Germinal center (tissue), 1 donor: Measurements from ENCODE around the gene OSBPL2.

Experiments
- DNase-seq: peaks from one replicate; pipeline ENCODE4 v3.0.0; 2012; ENCODE audit warnings: mixed read lengths, low spot score

Gene OSBPL2

DNA sequence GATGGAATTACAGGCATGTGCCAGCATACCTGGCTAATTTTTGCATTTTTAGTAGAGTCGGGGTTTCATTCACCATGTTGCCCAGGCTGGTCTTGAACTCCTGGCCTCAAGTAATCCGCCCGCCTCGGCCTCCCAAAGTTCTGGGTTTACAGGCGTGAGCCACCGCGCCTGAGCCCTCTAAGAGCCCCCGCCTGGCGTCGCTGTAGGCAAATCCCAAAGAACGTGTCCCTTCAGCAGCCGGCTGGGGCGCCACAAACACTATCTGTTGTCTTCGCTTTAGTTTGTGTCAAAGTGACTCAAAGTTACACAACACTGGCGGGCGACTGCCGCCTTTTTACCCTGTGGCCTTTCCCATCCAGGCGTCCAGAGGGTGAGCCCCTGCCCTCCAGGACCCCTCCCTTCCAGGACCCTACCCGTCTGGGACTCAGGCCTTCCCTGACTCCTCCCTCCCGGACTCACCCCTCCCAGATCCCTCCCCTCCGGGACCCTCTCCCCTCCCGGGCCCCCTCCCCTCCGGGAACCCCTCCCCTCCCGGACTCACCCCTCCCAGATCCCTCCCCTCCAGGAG lies 63.5 kb downstream of the OSBPL2 start:
- DNase-seq: peak; percentile 86

DNA sequence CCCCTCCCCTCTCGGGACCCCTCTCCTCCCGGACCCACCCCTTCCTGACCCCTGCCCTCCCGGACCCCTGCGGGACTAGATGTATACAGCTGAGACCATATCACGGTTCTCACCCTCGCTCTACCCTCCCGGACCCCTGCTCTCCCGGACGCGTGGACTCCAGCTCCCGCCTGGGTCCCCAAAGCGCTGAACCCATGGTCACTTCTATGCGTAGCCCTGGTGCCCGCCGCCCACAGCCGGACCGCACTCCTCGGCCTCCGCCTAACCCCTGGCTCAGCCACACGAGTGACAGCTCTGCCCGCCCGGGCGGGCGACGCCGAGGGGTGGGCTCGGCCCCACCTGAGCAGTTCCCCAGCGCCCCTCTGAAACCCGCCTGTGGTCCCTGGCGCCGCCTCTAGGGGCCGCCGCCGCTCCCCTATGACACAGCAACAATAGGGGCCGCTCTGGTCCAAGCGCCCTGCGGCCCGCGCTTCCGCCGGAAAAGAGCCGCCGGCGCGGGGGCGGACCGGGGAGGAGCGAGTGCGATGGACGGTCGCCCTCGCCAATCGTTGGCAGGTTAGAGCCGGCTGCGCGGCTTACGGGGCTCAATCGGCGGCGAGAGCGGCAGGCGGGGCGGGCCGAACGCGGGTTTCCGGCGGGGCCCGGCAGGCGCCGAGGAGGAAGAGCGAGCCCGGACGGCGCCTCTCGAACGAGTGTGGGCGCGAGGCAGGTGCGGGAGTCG lies 64.2 kb downstream of the OSBPL2 start, which contains the start of gene ADRM1:
Gene ADRM1, plus strand, starts transcription at position 657 of the 721 bp plus-strand sequence. CDS start 572 bp downstream, outside the sequence.
- DNase-seq: peak; percentile 99

DNA sequence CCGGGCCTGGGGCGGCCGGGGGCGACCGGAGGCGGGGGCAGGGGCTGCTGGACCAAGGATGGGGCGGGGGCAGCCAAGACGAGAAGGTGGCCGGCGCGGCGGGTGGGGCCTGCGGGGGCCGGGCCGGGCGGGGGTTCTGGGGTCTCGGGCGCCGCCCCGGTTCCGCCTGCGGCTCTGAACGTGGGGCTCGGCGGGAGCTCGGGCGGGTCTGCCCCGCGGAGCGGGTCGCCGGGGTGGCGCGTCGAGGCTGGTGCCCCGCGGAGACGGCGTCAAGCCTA lies 64.7 kb downstream of the OSBPL2 start:
- no peak for DNase-seq

DNA sequence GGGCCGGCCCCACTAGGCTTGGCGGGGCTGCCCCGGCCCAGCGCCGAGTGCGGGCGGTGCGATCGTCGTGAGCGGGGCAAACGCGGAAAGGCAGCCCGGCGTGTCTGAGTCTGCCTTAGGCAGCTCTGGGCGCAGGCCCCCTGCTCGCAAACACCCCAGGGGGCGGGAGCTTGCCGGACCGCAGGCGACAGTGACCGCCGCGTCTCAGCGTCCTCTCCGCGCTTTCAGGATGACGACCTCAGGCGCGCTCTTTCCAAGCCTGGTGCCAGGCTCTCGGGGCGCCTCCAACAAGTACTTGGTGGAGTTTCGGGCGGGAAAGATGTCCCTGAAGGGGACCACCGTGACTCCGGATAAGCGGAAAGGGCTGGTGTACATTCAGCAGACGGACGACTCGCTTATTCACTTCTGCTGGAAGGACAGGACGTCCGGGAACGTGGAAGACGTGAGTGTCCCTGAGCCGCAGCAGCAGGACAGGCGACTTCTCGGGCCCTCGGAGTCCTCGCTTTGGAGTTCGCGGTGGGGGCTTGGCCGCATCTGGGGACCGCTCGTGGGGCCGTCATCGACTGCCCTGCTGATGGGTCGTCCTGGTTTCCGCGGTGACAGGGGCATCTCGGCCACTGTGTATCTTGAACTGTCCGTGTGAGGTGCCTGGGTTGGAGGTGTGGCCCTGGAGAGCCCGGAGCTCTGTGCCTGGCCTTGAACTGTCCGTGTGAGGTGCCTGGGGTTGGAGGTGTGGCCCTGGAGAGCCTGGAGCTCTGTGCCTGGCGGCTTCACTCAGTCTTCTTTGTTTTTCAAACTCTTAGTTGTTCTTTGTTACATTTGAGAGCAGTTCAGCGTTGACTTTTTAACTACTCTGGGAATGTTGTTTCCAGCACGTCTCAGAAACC lies 65.3 kb downstream of the OSBPL2 start:
- DNase-seq: no peak

DNA sequence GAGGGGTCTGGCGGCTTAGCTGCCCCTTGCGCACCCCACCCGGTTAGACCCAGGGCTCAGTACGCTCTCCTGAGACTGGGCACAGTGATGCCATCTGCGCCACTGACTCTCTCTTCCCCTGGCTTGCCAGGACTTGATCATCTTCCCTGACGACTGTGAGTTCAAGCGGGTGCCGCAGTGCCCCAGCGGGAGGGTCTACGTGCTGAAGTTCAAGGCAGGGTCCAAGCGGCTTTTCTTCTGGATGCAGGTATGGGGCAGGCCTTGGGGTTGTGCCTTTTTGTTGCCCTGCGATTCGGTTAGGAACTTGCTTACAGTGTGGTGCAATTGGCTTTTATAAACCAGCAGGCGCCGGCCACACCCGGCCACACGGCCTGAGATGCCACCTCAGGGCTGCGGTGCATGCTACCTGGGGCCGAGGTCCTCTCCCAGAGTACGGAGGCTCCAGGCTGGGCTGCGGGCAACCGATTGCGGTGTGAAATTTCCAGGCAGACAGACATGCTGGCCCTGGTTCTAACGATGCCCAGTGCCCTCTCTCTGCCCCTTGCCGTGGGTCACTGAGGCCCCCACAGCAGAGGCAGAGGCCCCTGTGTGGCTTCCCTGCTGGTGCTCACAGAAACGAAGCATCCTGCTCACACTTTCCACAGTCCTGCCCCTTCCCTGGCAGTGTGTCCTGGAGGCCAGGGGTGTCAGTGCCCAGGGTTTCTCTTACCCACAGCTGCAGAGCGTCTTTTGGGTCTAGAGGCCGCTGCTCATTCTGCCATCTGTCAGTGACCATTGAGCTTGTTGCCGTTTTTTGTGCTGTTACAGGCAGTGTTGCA lies 66.2 kb downstream of the OSBPL2 start:
- DNase-seq: no peak

DNA sequence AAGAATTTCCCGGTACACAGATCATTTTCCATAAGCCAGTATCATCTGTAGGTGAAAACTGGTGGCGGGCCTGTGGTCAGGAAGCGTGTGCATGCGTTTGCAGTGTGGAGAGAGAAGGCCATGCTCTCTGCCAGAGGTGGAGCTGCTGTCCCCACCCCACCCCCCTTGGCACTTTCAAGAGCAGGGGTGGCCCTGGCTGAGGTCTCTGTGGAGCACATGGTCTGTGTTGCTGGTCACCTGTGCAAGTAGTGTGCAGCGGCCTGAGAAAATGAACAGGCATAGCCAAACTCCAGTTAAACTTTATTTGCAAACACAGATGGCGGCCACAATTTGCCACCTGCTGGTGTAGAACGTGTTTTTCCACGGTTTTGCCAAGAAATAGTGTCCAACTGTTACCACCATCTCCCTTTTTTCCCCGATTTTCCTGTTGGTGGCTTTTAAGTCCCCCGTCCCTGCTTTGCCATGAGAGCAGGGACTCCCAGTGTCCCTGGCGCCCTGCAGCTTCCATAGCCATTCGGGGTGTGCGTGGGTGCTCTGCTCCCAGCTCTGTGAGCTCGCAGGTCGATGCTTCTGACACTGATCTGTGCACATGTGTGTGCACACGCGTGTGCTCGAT lies 66.9 kb downstream of the OSBPL2 start:
- DNase-seq: no peak

DNA sequence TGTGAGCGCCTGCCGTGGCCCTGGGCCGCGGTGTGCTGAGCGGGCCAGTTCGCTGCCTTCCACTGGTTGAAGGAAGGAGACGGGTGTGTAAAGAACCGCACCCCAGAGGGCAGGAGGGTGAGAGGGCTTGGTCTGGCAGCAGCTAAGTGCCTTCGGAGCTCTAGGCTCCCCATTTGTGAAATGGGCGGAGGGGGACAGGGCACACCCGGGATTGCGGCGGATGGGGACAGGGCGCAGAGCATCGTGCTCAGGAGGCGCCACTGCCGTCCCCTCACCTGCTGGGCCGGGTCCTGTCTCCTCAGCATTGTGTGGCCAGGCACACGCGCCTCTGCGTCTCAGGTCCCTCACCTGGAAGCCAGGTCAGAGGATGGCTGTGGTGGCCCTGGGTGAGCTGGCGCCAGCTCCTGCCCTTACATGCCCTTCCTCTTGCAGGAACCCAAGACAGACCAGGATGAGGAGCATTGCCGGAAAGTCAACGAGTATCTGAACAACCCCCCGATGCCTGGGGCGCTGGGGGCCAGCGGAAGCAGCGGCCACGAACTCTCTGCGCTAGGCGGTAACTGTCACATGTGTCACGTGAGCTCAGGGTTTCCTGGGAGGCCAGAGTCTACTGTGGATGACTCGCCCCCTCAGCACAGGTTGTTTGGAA lies 67.6 kb downstream of the OSBPL2 start:
- no peak for DNase-seq

DNA sequence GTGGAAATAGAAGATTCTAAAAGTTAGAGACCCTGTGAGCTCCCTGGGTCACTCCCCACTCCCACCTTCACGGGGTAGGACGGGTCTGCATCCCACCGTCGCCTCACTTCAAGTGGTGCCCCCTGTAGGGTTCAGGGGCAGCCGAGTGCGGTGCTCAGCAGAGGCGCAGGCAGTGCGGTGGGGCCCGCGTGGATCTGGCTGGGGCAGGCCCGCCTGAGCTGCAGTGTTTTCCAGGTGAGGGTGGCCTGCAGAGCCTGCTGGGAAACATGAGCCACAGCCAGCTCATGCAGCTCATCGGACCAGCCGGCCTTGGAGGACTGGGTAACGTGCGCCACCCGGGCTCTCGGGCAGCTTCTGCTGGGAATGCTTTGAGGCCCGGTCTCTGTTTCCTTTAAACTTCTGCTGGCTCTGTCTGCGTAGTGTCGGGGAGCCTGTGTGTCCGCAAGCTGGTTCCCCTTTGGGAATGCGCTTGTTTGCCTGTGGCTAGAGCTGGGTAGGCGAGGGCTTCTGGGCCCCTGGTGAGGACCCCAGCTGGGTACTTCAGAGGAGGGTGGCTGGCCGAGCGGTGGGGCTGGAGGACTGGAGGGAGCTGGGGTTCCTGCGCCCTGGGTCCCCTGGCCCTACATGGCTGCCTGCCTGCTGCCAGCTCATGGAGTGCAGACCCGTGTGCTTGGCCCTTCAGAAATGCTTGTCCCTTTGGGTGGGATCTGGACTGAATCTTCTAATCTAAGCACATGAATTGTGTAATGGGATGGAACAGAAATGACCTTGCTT lies 68.3 kb downstream of the OSBPL2 start:
- DNase-seq: no peak

DNA sequence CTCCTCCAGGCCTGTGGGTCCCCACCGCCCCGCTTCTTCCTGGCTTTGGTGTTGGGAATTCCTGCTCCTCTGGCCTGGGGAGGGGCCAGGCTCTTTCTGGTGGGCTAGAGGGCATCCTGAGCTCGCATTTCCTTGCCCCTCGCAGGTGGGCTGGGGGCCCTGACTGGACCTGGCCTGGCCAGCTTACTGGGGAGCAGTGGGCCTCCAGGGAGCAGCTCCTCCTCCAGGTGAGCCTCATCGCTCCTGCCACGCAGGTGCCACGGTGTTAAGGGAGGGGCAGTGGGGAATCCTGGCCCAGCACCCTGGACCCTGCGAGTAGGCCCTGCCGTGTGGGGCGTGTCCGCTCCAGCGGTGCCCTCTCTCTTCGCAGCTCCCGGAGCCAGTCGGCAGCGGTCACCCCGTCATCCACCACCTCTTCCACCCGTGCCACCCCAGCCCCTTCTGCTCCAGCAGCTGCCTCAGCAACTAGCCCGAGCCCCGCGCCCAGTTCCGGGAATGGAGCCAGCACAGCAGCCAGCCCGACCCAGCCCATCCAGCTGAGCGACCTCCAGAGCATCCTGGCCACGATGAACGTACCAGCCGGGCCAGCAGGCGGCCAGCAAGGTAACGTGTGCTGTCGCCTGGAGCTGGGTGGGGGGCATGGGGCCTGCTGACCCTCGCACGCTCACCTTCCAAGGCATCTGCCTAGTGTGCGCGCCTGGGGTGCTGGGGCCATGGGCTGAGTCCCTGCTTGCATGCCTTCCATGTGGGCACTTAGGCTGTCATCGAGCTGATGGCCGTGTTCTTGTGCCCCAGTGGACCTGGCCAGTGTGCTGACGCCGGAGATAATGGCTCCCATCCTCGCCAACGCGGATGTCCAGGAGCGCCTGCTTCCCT lies 69.1 kb downstream of the OSBPL2 start:
- DNase-seq: no peak

DNA sequence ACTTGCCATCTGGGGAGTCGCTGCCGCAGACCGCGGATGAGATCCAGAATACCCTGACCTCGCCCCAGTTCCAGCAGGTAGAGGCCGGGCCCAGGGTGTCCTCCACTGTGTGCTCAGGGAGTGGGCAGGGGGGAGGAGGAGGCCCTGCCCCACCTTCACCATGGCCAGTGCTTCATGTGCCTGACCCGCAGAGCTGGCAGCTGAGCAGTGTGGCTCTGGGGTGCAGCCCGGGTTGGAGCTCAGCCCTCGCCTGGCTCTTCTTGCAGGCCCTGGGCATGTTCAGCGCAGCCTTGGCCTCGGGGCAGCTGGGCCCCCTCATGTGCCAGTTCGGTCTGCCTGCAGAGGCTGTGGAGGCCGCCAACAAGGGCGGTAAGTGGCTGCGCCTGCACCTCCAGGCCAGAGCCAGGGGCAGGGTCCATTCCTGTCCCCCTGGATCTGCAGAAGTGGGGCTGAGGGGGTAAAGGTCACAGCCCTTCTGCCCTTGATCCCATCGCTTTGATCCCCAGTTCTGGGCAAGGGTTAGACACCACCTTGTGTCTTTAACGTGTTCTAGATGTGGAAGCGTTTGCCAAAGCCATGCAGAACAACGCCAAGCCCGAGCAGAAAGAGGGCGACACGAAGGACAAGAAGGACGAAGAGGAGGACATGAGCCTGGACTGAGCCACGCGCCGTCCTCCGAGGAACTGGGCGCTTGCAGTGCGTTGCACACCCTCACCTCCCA lies 69.9 kb downstream of the OSBPL2 start:
- DNase-seq: no peak

DNA sequence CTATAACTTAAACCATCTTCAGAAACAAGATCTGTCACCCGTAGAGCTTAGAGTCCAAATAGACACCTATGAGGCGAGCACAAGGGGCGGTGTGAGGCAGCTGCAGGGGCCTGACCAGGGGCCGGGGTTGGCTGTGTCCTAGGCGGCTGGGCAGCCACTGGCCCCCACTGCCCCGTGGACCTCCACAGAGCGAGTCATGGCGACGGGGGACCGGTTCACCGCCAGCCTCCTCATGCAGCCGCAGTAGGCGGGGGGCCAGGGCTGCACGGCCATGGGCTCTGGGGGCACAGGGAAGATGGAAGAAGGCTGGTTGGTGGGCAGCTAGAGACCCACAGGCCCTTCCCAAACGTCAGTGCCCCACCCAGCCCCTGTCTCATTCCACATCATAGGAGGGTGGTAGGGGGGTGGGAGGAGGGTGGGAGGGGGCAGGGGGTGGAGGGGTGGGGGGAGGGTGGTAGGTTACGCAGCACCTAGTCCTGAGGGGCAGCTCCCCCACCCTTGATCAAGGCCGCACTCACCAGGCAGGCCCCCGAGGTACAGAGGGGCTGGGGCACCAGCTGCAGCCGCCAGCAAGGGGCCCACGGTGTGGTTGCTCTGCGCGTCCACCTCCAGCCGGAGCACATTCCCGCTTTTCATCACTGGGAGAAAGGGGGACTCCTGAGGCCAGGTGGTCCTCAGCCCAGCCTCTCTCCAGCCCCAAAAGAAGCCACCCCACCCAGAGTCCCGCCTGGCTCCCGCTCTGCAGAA lies 71.0 kb downstream of the OSBPL2 start:
- no peak for DNase-seq

DNA sequence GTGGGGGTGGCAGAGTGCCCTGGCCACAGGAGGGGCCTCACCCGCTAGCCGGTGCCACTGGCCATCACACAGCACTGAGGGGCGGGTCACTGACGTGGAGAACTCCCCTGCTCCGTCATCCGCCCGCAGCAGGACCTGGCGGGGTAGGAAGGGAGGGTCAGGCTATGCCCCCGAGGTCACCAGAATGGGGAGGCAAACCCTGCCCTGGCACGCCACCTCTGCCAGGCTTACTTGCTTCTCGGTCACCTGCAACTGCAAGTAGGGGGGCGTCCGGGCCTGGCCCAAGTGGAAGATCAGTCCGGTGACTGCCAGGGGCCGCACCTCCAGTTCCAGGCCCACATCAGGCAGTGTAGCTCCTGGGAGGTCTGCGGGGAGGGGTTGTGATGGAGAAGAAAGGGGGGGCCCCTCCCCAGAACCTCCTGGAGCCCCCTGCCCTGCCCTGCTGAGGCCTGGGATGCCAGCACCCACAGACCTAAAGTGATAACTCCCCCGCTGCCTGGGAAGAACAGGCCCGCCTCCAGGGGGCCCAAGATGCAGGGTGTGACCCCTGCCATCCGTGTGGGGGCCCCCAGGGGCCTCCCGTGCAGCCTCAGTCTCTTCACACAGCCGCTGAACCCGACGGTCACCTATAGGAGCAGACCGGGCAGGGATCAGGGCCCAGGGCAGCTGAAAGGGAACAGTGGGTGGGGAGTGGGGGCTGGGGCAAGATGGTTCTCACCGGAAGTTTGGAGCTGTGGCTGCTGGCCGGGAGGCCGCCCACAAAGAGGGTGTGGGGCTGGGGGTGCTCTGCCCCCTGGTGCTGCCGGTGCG lies 71.8 kb downstream of the OSBPL2 start:
- DNase-seq: no peak

DNA sequence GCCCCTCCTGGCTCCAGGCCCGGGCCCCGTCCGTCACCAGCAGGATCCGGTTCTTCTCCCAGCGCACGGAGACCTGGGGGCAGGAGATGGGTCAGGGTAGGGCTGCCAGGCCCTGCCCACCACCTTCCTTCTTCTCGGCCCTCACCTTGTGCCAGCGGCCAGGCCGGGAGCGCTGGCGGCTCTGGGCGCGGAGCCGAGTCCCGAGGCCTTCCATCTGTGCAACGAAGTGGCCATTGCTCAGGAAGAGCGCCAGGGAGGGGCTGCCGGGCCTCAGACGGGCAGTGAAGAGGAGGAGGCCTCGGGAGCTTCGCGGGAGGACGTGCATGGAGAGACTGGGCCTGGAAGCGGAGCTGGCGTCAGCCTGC lies 72.4 kb downstream of the OSBPL2 start:
- DNase-seq: no peak

DNA sequence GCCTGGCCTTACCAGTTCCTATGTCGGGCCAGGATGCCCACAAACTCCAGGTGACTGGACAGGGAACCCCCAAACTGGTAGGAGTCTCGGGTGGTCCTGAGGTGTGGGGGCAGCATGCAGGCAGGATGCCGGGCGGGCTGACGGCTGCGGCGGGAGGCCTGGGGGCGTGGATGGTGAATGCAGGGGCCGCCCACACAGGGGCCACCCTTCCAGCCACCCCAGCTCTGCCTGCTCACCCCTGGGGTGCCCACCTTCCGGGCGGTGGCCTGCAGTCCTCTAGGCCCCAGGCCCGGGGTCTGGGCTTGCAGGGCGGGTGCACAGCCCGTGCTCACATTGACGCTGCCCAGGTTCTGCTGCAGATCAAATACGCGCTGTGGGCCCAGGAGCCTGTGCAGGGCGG lies 72.8 kb downstream of the OSBPL2 start:
- DNase-seq: no peak

DNA sequence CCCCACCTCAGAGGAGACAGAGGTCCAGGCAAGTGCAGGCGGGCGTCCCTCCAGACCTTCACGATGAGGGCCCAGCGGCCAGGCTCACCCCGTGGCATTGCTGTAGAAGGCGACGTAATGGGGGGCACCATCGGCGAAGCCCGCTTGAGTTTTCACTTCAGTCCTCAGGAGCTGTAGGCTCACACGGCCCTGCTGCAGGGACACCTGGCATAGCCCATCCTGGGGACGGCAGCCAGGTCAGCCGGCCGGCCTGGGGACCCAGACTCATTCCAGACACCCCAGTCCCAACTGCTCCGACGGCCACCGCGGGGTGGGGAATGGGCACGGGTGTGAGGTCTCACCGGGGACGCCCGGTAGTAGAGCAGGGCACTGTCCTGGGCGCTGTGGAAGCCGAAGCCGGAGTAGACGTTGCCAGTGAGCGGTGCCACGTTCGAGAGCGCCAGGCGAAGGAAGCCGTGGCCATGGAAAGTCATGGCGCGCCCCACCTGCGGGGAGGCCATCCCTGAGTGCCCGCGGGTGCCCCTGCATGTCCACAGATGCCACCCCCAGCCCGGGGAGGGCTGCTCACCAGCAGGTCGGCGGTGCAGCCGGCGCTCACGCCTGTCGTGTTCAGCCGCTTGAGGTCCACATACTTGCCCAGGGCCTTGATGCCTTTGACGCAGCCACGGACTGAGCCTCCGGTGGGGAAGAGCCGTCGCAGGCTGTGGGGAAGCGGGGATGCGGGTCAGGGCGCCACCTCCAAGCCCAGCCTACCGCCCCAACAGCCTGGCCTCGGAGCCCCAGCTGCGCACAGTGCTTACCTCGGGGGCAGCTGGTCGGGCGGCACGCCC lies 73.7 kb downstream of the OSBPL2 start:
- no peak for DNase-seq

DNA sequence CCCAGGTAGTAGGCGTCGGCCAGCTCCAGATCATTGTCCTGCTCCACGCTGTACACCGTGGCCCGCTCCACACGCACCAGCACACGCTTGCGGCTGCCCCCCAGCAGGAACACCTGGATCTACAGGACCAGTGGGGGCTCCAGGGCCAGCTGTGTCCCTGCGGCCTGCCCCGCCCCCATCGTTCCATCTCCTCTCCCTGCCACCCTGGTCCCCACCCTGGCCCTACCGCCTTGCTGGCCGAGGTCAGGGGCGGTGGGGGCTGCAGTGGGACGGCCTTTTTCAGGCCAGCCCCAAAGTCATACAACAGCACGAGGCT lies 74.3 kb downstream of the OSBPL2 start:
- no peak for DNase-seq

DNA sequence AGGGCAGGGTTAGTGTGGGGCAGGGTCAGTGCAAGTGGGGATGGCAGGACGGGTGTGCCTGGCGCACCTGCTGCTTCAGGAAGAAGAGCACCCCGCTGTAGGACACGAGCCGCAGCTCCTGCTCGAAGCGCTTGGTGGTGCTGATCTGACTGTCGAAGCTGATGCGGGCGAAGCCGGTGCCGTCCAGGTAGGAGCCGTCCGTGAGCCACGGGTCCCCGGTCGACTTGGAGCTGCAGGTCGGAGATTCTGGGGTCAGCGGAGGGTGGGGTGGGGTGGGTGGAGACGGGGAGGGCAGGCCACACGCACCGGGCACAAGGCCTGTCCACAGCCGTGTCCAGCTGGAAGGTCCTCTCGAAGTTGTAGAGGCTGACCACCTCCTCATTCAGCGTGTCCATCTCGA lies 74.7 kb downstream of the OSBPL2 start:
- no peak for DNase-seq
